Measurements from ENCODE around the gene SUFU. TPM values are rescaled to one million over a fixed set of nuclear protein-coding genes. Genes with fewer than 3 reads are reported as not detected.

The SUFU gene
- total RNA-seq, 3 donors from 2014 or later (not counting 1 experiment from before 2014, with no cell fraction given) = 8.2 to 13.0 (median 11.5) TPM

DNA sequence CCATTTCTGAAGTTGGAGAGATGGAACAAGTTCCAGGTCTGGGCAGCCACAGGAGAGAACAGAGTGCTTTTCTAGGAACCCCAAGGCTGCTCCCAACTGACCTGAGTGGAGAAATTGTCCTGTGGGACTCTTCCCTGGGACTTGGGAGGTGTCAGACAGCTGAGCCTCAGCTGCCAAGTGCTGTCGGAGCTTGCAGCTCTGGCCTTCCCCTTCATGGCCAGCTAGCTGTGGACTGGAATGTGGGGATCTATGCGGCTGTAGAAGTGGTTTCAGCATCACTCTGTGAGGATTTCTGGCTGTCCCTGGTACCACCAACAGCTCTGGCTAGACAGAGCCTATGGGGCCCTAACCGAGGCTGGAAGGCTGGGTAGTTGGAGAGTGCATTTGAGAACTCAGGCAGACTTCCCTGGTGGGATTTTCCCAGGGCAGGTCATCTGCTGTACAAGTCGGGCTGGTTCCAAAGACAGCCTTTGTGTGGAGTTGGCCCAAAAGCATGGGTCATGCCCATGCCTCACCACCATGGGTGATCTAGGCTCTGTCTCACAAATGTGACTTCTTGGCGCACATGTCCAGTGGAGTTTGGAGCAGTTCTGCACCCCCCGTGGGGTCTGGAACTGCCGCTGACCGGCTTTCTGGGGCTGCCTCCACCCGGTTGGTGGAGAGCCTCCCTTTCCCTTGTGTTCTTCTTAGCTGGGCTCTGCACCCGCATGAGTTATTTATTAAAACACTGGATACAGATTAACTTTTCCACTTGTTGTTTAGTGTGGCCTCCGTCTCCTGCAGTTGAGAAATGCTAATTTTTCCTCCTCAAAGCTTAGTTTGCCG lies 10.9 kb downstream of the SUFU start:
- H3K27me3 Mint-ChIP-seq (ENCODE audit: low read depth in 2 of 2) = no peaks in the 10 kb centered on the region
- no peak overlapping the region for H3K4me3 Mint-ChIP-seq
- Histone ChIP-seq H3K27me3 (ENCODE audit: control insufficient read depth, insufficient read depth, low read length) (no peaks in the 10 kb centered on the region), H3K4me1 (ENCODE audit: control insufficient read depth, insufficient read depth, low read length) (peaks cover 4% of the 10 kb centered on the region), H3K36me3 (ENCODE audit: control insufficient read depth, insufficient read depth, low read length) (peaks cover 26% of the 10 kb centered on the region), H3K4me3 (ENCODE audit: low read length) (no peak overlapping the region), H3K27ac (ENCODE audit: low read length) (no peak overlapping the region), H3K9me3 (ENCODE audit: control insufficient read depth, insufficient read depth, low read length) (no peaks in the 10 kb centered on the region)
- 95% methylated on average over 12 of the region's 12 CpGs for WGBS (ENCODE audit: insufficient coverage)
- TF ChIP-seq, protein P1, sequence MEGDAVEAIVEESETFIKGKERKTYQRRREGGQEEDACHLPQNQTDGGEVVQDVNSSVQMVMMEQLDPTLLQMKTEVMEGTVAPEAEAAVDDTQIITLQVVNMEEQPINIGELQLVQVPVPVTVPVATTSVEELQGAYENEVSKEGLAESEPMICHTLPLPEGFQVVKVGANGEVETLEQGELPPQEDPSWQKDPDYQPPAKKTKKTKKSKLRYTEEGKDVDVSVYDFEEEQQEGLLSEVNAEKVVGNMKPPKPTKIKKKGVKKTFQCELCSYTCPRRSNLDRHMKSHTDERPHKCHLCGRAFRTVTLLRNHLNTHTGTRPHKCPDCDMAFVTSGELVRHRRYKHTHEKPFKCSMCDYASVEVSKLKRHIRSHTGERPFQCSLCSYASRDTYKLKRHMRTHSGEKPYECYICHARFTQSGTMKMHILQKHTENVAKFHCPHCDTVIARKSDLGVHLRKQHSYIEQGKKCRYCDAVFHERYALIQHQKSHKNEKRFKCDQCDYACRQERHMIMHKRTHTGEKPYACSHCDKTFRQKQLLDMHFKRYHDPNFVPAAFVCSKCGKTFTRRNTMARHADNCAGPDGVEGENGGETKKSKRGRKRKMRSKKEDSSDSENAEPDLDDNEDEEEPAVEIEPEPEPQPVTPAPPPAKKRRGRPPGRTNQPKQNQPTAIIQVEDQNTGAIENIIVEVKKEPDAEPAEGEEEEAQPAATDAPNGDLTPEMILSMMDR (IDR thresholded peaks at IDR 0.05) = no peak
- intact Hi-C loops (cut with micrococcal nuclease) = no loop called here
- H3K27ac Mint-ChIP-seq = no peak overlapping the region
- no peaks in the 10 kb centered on the region for H3K9me3 Mint-ChIP-seq
- no peak for DNase-seq
- H3K4me1 Mint-ChIP-seq = peaks cover 7 to 13% of the 10 kb centered on the region in 2 donors
- ATAC-seq = no peak
- no peaks in the 10 kb centered on the region for H3K36me3 Mint-ChIP-seq

DNA sequence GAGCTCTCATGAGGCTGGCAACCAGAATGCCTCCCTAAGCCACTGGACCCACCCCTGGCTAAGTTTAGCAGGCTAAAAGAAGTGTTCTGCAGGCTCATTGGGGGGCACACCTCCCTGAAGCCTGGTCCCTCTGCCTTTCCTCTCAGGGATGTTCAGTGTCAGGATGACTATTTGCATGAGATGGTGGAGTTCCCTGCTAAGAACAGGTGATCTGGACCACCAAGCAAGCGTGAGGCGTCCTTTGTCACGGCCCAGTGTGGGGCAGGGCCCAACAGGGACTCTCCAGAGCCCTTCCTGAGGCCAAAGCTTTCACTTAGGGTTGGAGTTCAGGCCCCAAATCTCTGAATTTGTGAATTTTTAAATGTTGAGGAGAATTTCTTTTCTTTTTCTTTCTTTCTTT lies 12.0 kb downstream of the SUFU start:
- no peak overlapping the region for H3K4me3 ChIP-seq (ENCODE audit: low read length)
- no peak for ATAC-seq
- H3K27ac Mint-ChIP-seq = no peak overlapping the region
- no peaks in the 10 kb centered on the region for H3K9me3 ChIP-seq (ENCODE audit: control insufficient read depth, insufficient read depth, low read length)
- no peaks in the 10 kb centered on the region for H3K27me3 Mint-ChIP-seq (ENCODE audit: low read depth in 2 of 2)
- no peak for DNase-seq
- WGBS (ENCODE audit: insufficient coverage) = 95% methylated on average over 3 of the region's 3 CpGs
- H3K27me3 ChIP-seq (ENCODE audit: control insufficient read depth, insufficient read depth, low read length) = no peaks in the 10 kb centered on the region
- intact Hi-C loops (cut with micrococcal nuclease) = no loop called here
- peaks cover 4% of the 10 kb centered on the region for H3K4me1 ChIP-seq (ENCODE audit: control insufficient read depth, insufficient read depth, low read length)
- no peak overlapping the region for H3K27ac ChIP-seq (ENCODE audit: low read length)
- TF ChIP-seq, protein P1 (IDR thresholded peaks at IDR 0.05) = no peak
- no peaks in the 10 kb centered on the region for H3K9me3 Mint-ChIP-seq
- H3K36me3 Mint-ChIP-seq = no peaks in the 10 kb centered on the region
- peaks cover 7 to 13% of the 10 kb centered on the region in 2 donors for H3K4me1 Mint-ChIP-seq
- H3K4me3 Mint-ChIP-seq = no peak overlapping the region
- peaks cover 25% of the 10 kb centered on the region for H3K36me3 ChIP-seq (ENCODE audit: control insufficient read depth, insufficient read depth, low read length)

GRCh38 chr10:102517553-102517952 lies 13.8 kb downstream of the SUFU start:
- Mint-ChIP-seq H3K4me1 (peaks cover 11 to 14% of the 10 kb centered on the region in 2 donors), H3K4me3 (no peak overlapping the region), H3K27me3 (ENCODE audit: low read depth in 2 of 2) (no peaks in the 10 kb centered on the region), H3K36me3 (no peaks in the 10 kb centered on the region), H3K27ac (no peak overlapping the region), H3K9me3 (no peaks in the 10 kb centered on the region)
- no peaks in the 10 kb centered on the region for H3K4me1 ChIP-seq (ENCODE audit: control insufficient read depth, insufficient read depth, low read length)
- no peak for ATAC-seq
- intact Hi-C loops (cut with micrococcal nuclease) = no loop called here
- TF ChIP-seq, protein P1 (IDR thresholded peaks at IDR 0.05) = no peak
- DNase-seq = no peak
- 98% methylated on average over 3 of the region's 3 CpGs for WGBS (ENCODE audit: insufficient coverage)
- H3K4me3 ChIP-seq (ENCODE audit: low read length) = no peak overlapping the region
- no peaks in the 10 kb centered on the region for H3K27me3 ChIP-seq (ENCODE audit: control insufficient read depth, insufficient read depth, low read length)
- H3K36me3 ChIP-seq (ENCODE audit: control insufficient read depth, insufficient read depth, low read length) = peaks cover 16% of the 10 kb centered on the region
- no peak overlapping the region for H3K27ac ChIP-seq (ENCODE audit: low read length)
- no peaks in the 10 kb centered on the region for H3K9me3 ChIP-seq (ENCODE audit: control insufficient read depth, insufficient read depth, low read length)
